ENCODE measurements around the gene POU3F3.
A peak's percentile ranks its signal among the peaks of the same experiment; 100 is the strongest.

The POU3F3 gene

GRCh38 chr2:104847586-104848160, 6.2 kb upstream of the POU3F3 start:
- no peak for DNase-seq

- no peak for DNase-seq
Measured at GRCh38 chr2:104848526-104848925, 5.4 kb upstream of the POU3F3 start.

GRCh38 chr2:104849101-104849500, 4.8 kb upstream of the POU3F3 start:
- DNase-seq: no peak

- DNase-seq: peak; percentile 82
Measured at GRCh38 chr2:104849618-104850141, 4.2 kb upstream of the POU3F3 start.

- no peak for DNase-seq
Measured at GRCh38 chr2:104850361-104851290, 3.3 kb upstream of the POU3F3 start.

GRCh38 chr2:104851291-104852089, 2.4 kb upstream of the POU3F3 start:
- DNase-seq: no peak

GRCh38 chr2:104852090-104852666, 1.7 kb upstream of the POU3F3 start:
- peak; percentile 61 for DNase-seq

GRCh38 chr2:104854498-104855220, 744 bp downstream of the POU3F3 start:
- DNase-seq: no peak

GRCh38 chr2:104855221-104856085, 1.5 kb downstream of the POU3F3 start:
- peak; percentile 48 for DNase-seq

- peak; percentile 63 for DNase-seq
Measured at GRCh38 chr2:104856086-104856972, 2.4 kb downstream of the POU3F3 start.

GRCh38 chr2:104856973-104857261, 3.0 kb downstream of the POU3F3 start:
- DNase-seq: no peak

- DNase-seq: peak; percentile 51
Measured at GRCh38 chr2:104857262-104858005, 3.5 kb downstream of the POU3F3 start.

- DNase-seq: no peak
Measured at GRCh38 chr2:104858006-104858978, 4.4 kb downstream of the POU3F3 start.

- no peak for DNase-seq
Measured at GRCh38 chr2:104859291-104859765, 5.4 kb downstream of the POU3F3 start.

GRCh38 chr2:104859766-104860450, 6.0 kb downstream of the POU3F3 start:
- DNase-seq: no peak

- no peak for DNase-seq
Measured at GRCh38 chr2:104860451-104860790, 6.5 kb downstream of the POU3F3 start.

- DNase-seq: no peak
Measured at GRCh38 chr2:104861351-104862057, 7.6 kb downstream of the POU3F3 start.
